ENCODE data around the gene RGL2.

DNA sequence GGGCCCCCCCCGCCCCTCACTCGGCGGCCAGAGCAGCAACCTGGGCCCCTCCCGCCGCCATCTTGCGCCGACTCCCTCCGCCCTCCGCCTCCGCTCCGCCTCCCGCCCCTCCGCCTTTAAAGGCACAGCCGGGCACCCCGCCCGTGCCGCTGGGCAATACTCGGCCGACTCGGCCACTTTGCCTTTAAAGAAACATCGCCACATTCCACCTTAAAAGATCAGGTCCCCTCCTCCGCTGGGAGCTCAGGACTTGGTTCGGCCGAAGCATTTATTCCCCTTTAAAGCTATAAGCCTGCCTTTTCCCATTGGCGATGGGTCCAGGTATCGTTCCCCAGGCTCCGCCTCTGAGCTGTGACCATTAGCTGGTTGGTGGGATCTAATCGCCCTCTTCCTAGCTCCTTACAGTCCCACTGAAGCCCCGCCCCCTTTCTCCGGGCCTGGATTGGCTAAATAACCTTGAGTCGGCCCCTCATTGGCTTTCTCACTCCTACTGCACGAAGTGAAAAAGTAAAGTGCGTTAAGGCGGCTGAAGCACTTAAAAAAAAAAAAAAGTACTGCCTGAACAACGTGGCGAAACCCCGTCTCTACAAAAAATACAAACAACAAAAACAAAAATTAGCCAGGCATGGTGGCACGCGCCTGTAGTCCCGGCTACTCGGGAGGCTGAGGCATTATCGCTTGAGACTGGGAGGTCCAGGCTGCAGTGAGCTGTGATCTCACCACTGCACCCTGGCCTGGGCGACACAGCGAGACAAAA, 19.1 kb upstream of the RGL2 start, which contains the start of gene ZBTB22:
- TF ChIP-seq, protein P1, sequence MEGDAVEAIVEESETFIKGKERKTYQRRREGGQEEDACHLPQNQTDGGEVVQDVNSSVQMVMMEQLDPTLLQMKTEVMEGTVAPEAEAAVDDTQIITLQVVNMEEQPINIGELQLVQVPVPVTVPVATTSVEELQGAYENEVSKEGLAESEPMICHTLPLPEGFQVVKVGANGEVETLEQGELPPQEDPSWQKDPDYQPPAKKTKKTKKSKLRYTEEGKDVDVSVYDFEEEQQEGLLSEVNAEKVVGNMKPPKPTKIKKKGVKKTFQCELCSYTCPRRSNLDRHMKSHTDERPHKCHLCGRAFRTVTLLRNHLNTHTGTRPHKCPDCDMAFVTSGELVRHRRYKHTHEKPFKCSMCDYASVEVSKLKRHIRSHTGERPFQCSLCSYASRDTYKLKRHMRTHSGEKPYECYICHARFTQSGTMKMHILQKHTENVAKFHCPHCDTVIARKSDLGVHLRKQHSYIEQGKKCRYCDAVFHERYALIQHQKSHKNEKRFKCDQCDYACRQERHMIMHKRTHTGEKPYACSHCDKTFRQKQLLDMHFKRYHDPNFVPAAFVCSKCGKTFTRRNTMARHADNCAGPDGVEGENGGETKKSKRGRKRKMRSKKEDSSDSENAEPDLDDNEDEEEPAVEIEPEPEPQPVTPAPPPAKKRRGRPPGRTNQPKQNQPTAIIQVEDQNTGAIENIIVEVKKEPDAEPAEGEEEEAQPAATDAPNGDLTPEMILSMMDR (IDR thresholded peaks at IDR 0.05), result no peak
- TF ChIP-seq POLR2A (IDR thresholded peaks at IDR 0.05) (no peak), EP300 (IDR thresholded peaks at IDR 0.05) (no peak)
